ENCODE measurements around the gene FBXL17. TPM values are rescaled to one million over a fixed set of nuclear protein-coding genes. Genes with fewer than 3 reads are reported as not detected.
A peak's percentile ranks its signal among the peaks of the same experiment; 100 is the strongest.

FBXL17 gene
- total and polyA plus RNA-seq, 2 of the 13 experiments (the other 11 are each of a cell fraction or from before 2014, with no cell fraction given): 3.0 to 7.9 TPM

GRCh38 chr5:108212775-108213346 lies 169.0 kb downstream of the FBXL17 start:
- CTCF ChIA-PET (ENCODE audit: low intra/inter-chr PET ratio, low total read pairs): no interaction called here
- POLR2A ChIA-PET: no interaction called here
- peak; percentile 64 for DNase-seq (ENCODE audit: low spot score)
- Histone ChIP-seq H3K27me3 (ENCODE audit: control insufficient read depth in 1 of 2, insufficient read depth in 2 of 2, low read length in 2 of 2) (no peaks in the 10 kb centered on the region), H3K79me2 (ENCODE audit: insufficient read depth, low read length) (no peaks in the 10 kb centered on the region), H3K9me3 (ENCODE audit: low read length) (no peaks in the 10 kb centered on the region), H3K9ac (ENCODE audit: insufficient read depth, low read depth, low read length) (no peak overlapping the region), H3K27ac (ENCODE audit: extremely low read length, insufficient read depth, low read length) (no peak overlapping the region), H3K4me3 (replicated peaks in 1 of 3; ENCODE audit: insufficient read depth in 1 of 3, low read depth in 2 of 3, low read length in 3 of 3) (no peak overlapping the region), H4K20me1 (ENCODE audit: insufficient read depth, low read length) (no peaks in the 10 kb centered on the region), H3K4me2 (ENCODE audit: low read depth, low read length) (peak overlapping the region; percentile 20; the same call in 1 of the 2 replicates), H2AFZ (ENCODE audit: low read length) (no peak overlapping the region), H3K4me1 (ENCODE audit: insufficient read depth, low read length) (peaks cover 13% of the 10 kb centered on the region), H3K36me3 (replicated peaks in 1 of 2; ENCODE audit: control insufficient read depth in 1 of 2, insufficient read depth in 2 of 2, low read length in 2 of 2) (no peaks in the 10 kb centered on the region)
- WGBS (ENCODE audit: low lambda C conversion rate): 100% methylated on average over 1 of the region's 3 CpGs
- ATAC-seq: peak; percentile 100
- in situ Hi-C loops (cut with HindIII; ENCODE audit: extremely low pct_ligation_motif_present, low pct_unique_long_range_greater_than_20kb): no loop called here
- no TSS peak for BruUV-seq (replicated peaks)
- FAIRE-seq: peak; percentile 79
- intact Hi-C loops (cut with micrococcal nuclease; ENCODE audit: unreplicated experiment): no loop called here
- peak; percentile 71; the same call in 1 of the 2 replicates for TF ChIP-seq ZNF292 (CRISPR knock-in tag; IDR thresholded peaks at IDR 0.05; ENCODE audit: borderline replicate concordance, low read depth)
- no peak for TF ChIP-seq FOXA1 (IDR thresholded peaks at IDR 0.05)
- peak; percentile 88 for TF ChIP-seq FOXA1 (CRISPR knock-in tag; IDR thresholded peaks at IDR 0.05)
- 0 out of 2 replicates have a peak, but pooled peaks have one; percentile 13 for TF ChIP-seq ZNF687 (CRISPR knock-in tag; IDR thresholded peaks at IDR 0.05)
- 0 out of 2 replicates have a peak, but pooled peaks have one; percentile 27 for TF ChIP-seq FOSL2 (CRISPR knock-in tag; IDR thresholded peaks at IDR 0.05)
- peak; percentile 36; the same call in 1 of the 2 replicates for TF ChIP-seq POGZ (CRISPR knock-in tag; IDR thresholded peaks at IDR 0.05)
- peak; percentile 14; the same call in 1 of the 2 replicates for TF ChIP-seq ZFP91 (CRISPR knock-in tag; IDR thresholded peaks at IDR 0.05; ENCODE audit: borderline replicate concordance)
- TF ChIP-seq ZNF644 (CRISPR knock-in tag; IDR thresholded peaks at IDR 0.05; ENCODE audit: low read depth): peak; percentile 79
- TF ChIP-seq ZNF274 (CRISPR knock-in tag; IDR thresholded peaks at IDR 0.05): 0 out of 2 replicates have a peak, but pooled peaks have one; percentile 22
- TF ChIP-seq SP5 (CRISPR knock-in tag; IDR thresholded peaks at IDR 0.05; ENCODE audit: borderline replicate concordance, low read depth): peak; percentile 79; the same call in 1 of the 2 replicates
- TF ChIP-seq ONECUT2 (CRISPR knock-in tag; IDR thresholded peaks at IDR 0.05): no peak
- TF ChIP-seq SETDB1 (CRISPR knock-in tag; IDR thresholded peaks at IDR 0.05; ENCODE audit: borderline replicate concordance): no peak
- TF ChIP-seq YY1 (IDR thresholded peaks at IDR 0.05; ENCODE audit: insufficient read depth, insufficient replicate concordance, low read depth, low read length): peak; percentile 45
- TF ChIP-seq ZNF331 (CRISPR knock-in tag; IDR thresholded peaks at IDR 0.05): peak; percentile 99
- TF ChIP-seq FOXA3 (CRISPR knock-in tag; IDR thresholded peaks at IDR 0.05): peak; percentile 79
- peak; percentile 75; the same call in 1 of the 2 replicates for TF ChIP-seq ZMYM4 (CRISPR knock-in tag; IDR thresholded peaks at IDR 0.05)
- no peak for TF ChIP-seq ISL2 (CRISPR knock-in tag; IDR thresholded peaks at IDR 0.05)
